GM21515 (cell line): ENCODE measurements around the gene KIAA1671.
"Not testable (repeated sequence)": the region's sequence is repeated elsewhere in the genome, so short reads cannot be mapped to it uniquely, and the experiment has no call there.

ENCODE experiments used
- ATAC-seq: cut with Tn5 transposase; IDR thresholded peaks from one replicate; pipeline ENCODE4 v1.9.1; 2021; ENCODE audit not compliant: unreplicated experiment

KIAA1671 gene

DNA sequence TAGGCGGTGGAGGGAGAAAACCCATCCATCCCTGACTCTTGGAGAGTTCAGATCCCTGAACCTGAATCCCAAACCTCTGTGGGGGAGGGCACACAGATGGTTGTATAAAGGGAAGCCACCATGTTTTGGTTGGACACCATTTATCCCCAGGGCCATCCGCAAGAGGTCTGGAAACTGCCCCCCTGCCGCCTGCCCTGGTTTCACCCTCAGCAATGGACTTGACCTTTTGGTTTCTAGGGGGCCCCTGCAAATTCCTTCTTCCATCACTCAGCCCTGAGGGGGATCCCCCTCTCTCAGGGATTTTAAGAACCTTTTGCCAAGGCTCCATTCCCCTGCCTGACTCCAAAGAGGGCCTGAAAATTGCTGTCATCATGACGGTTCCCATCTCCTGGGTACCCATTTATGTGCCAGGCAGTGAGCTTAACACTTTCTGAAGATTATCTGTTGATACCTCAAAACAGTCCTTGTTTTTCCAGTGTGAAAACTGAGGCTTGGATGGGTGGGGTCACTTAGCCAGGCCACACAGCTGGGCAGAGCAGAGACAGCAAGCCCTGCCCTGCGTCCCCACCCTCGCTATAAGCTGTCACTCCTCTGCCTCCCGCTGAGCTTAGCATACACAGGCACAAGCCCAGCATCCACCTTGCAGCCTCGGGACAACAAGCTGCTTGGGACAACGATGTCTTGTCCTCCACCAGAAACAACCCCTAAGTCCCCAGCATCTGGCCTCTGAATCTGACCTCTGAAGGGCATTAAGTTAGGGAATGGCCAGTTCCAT, 213.9 kb downstream of the KIAA1671 start:
- no peak for ATAC-seq

DNA sequence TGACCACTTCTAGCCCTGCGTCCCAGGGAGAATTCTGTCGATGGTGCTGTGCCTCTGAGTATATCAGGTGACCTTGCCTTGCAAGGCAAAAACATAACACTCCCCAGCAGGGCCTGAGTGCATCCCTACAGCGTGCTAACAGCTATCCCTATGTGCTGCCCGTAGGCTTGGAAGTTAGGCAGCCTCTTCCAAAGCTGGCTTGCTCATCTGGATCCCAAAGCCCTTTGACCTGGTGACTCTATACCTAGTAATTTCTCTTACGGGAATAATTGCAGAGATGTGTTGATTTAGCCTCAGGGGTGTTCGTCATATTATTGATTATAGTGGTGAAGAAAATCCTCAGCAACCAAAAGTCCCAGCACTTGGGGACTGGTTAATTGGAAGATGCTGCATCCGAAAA, 214.6 kb downstream of the KIAA1671 start:
- ATAC-seq: no peak

- no peak for ATAC-seq
Observed at GRCh38 chr22:25167834-25168601, 215.5 kb downstream of the KIAA1671 start.

GRCh38 chr22:25169278-25170031, 216.9 kb downstream of the KIAA1671 start:
- ATAC-seq: no peak

GRCh38 chr22:25170426-25170980, 218.0 kb downstream of the KIAA1671 start:
- no peak for ATAC-seq

GRCh38 chr22:25172153-25172552, 219.6 kb downstream of the KIAA1671 start:
- no peak for ATAC-seq

DNA sequence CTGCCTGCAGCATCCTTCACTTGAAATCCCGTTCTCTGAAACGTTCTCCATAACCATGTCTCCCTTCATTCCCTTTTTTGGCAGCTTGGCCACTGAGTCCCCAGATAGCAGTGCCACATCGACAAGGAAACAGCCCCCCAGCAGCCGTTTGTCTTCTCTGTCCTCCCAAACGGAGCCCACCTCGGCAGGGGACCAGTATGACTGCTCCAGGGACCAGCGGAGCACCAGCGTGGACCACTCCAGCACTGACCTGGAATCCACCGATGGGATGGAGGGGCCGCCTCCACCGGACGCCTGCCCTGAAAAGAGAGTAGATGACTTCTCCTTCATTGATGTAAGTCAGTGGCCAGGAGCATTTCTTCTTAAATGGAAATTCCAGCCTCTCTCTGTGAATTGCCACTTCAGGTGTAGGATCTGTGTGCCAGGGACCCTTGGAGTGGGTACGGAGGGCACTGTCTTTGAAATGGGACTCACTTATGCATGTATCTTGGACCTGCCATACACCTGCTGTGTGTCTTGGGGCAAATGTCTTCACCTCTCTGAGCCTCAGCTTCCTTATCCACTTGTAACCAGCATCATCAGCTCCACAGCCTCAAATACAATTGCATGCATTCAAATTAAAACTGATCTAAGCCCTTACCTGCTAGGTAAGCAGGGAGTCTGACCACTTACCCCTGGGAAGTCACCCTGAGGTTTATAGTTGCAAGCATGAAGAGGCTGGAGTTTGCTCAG, 221.8 kb downstream of the KIAA1671 start:
- ATAC-seq: no peak

GRCh38 chr22:25174888-25175411, 222.4 kb downstream of the KIAA1671 start:
- ATAC-seq: no peak

DNA sequence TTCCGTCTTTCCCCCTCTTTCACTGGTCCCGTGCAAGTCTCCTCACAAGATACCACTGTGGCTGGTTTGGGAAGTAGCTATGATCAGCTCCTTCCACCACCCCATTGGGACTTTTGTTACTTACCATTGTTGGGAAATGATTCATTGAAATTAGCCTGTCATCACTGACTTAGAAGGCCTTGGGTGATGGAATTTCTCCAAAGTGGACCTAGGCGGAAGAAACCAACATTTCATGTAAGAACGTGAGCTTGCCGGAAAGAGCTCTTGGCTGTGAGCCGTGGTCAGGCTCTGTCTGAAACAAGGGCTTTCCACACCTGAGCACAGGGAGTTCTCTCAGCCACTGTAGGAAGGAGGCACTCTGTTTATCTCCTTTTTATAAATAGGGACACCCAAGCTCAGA, 223.7 kb downstream of the KIAA1671 start:
- no peak for ATAC-seq

DNA sequence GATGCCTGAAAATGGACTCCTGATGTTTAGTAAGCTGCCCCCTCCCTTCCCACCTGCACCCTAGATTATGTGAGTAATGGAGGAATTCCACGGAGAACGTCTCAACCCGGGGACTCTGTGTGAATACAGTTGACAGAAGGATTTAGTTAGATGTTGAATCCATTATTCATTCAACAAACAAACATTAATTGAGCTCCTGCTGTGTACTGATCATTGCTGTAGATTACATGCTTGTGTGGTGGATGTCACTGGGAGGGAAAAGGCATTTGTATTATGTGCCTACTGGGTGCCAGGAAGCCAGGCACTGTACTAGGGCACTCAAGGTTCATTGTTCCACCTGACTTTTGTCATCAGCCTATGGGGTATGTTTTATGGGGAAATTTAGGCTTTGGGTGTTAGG, 224.3 kb downstream of the KIAA1671 start:
- ATAC-seq: no peak

GRCh38 chr22:25177226-25177625, 224.7 kb downstream of the KIAA1671 start:
- no peak for ATAC-seq

DNA sequence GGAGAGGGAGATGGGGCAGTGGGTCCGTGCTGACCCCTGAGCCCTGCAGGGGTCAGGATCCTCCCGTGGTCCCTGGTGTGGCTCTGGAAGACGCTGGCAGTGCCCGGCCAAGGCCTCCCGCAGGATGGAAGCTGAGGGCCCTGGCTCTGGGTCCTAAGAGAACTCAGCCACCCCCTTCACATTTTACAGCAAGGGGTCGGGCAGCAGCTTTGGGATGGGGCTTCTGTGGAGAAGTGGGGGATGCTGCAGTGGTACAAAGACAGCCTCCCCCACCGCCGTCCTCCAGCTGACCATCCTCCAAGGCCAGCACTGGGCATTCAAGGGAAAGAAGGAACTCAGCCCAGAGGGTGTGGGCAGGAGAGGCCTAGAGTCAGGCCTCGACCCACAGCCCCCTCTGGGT, 225.4 kb downstream of the KIAA1671 start:
- ATAC-seq: no peak

DNA sequence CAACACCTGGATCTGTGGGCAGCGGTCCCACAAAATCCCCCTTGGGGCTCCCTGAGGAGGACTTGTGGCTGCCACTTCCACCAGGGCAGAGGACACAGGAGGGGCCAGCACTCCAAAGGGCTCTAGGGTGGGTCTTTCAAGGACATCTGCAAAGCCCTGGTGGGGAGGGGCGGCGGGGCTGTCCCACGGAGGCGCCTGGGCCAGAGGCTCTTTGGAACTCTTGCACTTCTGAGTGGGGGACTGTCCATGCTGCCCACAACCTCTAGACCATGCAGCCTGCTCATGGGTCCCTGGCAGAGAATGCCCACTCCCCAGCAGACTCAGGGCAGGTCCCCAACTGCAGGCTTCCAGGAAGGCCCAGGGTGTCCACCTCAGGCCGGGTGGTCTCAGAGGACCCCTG, 225.8 kb downstream of the KIAA1671 start:
- not testable (repeated sequence) for ATAC-seq

DNA sequence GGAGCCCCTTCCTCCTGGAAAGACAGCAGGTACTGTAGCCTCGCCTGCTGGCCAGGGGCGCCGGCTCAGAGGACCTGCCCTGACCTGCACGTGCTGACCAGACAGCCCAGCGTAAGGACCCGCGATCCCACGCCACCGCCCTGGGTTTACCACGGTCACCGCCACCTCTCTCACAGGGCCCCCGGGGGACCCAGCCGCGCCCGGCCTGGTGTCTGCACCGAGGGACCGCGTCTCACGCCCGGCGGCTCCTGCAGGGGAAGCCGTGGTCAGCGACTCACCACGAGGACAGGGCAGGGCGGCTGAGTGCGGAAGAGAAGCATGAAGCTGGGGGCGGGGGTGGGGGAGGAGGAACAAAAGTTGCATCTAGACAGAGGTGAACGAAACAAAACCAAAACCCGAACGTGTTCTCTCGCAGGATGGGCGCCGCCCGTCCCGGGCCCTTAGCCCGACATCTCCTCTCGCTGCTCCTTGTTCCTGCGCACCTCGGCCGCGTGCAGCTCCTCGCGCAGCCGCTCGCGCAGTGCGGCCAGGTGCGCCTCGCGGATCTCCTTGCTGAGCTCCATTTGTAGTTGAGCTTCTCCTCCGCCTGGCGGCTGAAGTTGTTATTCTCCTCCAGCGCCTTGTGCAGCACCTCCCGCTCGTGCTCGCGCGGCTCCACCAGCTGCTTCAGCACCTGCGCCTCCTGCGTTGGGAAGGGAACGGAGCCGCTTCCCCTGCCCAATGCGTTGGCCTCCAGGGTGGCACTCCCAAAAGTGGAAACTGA, 226.5 kb downstream of the KIAA1671 start:
- not testable (repeated sequence) for ATAC-seq

DNA sequence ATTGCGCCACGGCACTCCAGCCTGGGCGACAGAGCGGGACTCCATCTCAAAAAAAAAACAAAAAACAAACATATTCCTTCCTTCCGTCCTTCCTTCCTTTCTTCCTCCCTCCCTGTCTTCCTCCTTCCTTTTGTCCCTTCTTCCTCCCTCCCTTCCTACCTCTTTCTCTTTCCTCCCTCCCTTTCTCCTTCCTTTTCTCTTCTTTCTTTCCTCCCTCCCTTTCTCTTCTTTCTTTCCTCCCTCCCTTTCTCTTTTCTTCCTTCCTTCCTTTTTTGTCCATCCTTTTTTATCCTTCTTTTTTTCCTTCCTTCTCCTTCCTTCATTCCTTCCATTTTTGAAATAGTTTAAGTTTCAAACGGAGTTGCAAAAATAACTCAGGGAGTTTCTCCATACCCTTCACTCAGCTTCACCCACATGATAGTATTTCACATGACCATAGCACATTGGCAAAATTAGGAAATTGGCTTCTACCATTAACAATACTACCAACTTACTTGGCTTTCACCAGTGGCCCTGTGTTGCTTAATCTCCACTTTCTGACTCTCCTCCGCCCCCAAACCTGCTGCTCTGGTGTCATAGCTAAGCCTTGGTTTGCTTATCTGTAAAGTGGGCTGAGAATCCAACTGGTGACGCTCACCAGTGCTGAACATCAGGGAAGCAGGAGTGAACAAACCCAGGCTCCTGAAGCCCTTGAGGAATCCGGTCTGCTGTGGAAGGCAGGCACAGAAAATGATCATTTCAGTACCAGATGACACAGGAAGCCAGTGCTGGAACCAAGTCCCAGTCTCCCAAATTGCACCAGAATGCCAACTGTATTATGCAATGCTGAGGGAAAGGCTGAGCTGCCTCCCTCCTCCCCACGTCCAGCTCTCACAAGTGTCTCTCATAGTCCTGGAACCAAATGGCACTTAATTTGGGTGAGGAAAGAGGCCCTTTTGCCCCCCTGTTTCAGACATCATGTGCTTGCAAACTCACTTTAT, 229.9 kb downstream of the KIAA1671 start:
- no peak for ATAC-seq

DNA sequence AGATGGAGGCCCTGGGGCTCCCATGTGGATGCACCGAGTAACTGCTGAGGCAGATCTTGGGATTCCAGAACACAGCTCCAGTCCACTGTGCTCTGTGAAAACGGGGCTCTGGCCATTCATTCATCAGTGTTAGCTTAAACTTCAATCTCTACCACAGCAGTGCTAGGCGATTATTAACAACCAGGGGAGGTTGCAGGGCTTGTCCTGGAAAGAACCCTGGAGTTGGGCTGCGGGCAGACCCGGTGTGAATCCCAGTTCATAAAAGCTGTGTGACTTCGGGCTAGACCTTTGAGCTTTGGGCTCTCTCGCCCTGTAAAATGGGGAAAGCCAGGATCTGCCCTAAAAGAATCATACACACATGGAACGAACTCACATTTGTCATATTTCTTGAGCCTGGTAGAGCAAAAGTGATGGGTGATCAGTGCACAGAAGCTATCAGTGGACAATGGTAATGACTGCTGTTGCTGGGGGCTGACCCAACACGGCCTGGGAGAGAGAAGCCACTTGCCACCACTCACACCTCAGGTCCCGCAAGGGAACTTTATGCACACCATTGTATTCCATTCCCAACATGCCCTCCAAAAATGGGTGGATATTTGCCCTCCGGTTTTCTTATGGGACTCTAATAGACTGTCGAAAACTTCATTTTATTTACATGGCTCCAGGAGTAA, 231.6 kb downstream of the KIAA1671 start:
- ATAC-seq: no peak

- no peak for ATAC-seq
Observed at GRCh38 chr22:25186140-25186539, 233.6 kb downstream of the KIAA1671 start.

DNA sequence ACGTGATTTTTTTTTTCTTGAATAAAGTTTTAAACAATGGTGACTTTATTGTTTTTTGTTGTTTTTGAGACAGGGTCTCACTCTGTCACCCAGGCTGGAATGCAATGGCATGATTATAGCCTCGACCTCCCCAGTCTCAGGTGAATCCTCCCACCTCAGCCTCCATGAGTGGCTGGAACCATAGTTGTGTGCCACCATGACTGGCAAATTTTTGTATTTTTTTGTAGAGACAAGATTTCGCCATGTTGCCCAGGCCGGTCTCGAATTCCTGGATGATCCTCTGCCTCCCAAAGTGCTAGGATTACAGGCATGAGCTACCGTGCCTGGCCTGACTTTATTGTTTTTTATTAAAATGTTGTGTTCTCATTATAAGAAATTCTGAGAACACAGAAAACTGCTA, 235.0 kb downstream of the KIAA1671 start:
- ATAC-seq: no peak
